GM21737 (cell line): ENCODE measurements around the gene CYTH1.

ENCODE experiments used
- ATAC-seq: cut with Tn5 transposase; IDR thresholded peaks from one replicate; pipeline ENCODE4 v1.9.1; 2021; ENCODE audit warnings: mild to moderate bottlenecking, moderate library complexity; ENCODE audit not compliant: unreplicated experiment

Gene CYTH1

DNA sequence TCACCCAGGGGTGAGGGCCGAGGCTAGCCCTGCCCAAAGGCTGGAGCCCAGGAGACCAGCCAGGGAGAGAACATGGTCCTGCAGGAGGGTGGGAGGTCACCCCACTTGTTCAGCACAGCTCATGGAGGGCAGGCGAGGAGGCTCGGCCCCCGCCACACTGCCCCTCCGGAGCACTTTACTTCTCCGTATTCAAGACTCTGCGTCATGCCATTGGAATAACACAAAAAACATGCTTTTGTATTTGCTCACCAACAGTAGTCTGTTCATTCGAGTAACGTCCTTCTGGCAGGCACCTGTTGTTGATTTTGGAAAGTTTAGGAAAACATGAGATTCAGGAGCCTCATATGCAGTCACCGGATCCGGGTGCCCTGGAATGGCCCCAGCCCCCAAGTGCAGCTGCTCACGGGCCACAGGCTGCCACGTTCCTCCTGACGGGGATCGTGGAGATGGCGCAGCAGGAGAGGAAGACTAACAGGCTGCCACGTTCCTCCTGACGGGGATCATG lies 123.7 kb downstream of the CYTH1 start:
- ATAC-seq = no peak

DNA sequence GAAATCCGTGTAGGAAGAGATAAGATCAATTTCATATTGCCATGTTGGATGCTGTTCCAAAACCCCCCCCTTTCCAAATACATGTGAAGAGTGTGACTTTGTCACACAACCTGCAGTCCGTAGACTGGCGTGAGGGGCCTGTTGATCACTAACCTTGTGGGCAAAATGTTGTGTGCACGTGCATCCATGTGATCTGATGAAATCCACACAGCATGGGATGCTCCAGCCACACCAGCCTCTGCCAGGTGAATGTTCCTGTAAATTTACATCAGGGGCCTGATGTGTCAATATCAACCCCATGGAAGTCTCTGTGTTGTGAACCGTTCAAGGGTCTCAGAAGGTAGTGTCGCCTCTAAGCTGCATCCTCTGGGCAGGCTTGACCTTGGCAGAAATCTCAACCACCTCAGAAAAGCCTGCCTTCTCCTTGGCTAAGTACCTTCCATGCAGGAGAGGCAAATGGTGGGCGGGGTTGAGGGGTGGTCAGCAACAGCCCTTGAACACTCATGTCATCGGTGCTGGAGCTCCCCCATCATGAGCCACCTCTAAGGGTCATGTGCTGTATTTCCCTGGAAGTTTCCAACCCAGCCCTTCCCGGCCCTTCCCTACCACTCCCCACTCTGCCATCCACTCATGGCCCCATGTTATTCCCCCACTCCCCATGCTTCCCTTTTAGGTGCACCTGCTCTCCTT lies 126.7 kb downstream of the CYTH1 start:
- ATAC-seq = no peak

- ATAC-seq = no peak
These were observed 127.7 kb downstream of the CYTH1 start for GRCh38 chr17:78654325-78654724.

DNA sequence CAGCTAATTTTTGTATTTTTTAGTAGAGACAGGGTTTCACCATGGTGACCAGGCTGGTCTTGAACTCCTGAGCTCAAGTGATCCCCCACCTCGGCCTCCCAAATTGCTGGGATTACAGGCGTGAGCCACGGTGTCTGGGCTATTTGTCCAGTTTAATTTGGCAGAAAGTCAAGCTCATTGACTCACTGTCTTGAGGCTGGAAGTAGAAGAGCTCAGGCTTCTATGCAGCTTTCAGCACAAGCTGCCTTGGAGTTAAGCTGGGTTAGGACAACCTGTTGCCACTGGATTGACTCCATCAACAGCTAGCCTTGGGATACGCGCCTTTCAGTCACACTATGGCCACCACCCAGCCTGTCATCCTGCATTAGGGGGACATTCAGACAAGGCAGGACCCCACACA lies 128.7 kb downstream of the CYTH1 start:
- no peak for ATAC-seq

DNA sequence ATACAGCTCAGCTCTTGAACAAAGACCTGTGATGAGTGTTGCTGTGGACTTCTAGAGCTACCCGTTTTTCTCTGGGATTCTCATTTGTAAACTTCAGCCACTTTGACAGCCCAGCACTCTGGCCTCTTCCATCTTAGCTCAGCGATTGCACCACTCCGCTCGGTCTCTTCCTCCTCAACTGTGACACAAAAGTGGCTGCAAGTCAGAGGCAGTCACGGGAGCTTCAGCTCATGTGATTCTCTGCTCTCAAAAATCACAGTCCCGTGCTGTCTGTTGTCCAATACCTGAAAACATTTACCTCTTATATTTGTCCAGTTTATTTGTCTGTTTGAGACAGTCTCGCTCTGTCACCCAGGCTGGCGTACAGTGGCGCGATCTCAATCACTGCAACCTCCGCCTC lies 129.2 kb downstream of the CYTH1 start:
- ATAC-seq = no peak

- no peak for ATAC-seq
These were observed 130.0 kb downstream of the CYTH1 start for GRCh38 chr17:78652024-78652423.

DNA sequence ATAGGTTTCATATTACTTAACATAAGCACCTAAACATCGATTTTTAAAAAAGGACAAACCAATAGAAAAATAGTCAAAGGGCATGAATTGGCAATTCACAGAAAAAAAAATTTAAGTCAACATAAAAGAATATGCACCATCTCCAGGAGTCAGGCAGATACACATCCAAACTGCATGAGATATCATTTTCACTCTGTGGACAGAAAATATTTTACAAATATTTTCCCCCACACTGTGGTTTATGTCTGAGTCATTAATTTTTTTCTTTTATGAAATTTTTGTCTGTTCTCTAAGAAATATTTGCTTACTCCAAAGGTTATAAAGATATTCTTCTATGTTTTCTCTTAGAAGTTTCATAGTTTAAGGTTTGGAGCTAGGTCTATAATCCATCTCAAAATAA lies 130.5 kb downstream of the CYTH1 start:
- no peak for ATAC-seq

- no peak for ATAC-seq
These were observed 131.9 kb downstream of the CYTH1 start for GRCh38 chr17:78650093-78650715.

DNA sequence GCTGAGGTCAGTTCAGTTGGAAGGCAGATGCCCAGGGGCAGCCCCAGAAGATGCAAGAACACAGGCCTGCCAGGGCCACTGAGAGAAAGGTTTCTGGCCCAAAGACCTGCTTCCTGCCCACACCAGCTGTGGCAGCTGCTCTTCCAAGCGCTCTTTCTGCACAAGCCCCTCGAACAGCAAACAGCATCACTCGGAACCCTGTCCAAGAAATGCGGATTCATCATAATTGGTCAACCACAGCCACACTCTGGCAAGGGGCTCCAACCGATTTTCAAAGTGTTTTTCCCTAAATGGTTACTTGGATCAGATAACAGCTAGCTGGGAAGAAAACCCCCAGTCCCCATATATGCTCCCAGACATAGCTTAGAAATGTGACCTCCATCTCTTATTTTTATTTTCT lies 133.8 kb downstream of the CYTH1 start:
- no peak for ATAC-seq

- no peak for ATAC-seq
These were observed 135.0 kb downstream of the CYTH1 start for GRCh38 chr17:78647032-78647431.

DNA sequence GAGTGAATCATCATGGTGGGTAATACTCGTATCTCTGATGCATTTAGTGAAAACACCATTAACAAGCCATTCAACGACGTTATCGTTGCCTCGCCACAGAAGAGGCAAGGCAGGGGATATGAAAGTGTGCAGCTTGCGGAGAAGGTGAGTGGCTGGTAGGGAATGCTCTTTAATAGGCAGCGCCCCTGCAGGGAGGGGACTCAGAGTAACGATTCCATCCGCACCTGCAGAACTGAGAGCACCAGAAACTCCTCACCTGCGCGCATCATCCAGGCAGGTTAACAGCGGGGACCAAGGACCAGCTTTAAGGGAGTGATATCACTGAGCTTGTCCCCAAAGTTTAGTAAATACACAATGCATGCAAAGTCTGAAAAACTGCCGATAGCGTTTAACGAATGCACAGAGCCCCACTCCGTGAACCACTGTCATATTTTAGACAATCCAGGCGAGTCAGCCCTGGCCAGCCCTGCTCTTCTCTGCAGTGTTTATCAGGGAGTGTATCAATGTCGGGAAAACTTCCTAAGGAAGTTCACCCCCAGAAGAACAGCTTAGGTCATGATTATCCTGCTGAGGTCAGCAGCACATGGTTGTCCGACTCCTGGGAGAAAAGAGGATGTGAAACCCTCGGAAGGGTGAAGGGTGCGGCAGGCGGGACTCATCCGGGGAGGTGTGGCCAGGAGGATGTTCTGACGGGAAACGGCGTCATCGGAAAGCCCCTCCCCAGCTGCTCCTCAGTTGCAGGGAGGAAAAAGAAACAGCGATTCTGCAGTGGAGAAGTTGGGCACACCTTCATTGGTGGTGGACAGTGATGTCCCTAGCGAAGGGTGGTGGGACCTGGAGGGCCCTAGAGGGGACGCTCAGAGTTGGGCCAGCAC lies 136.4 kb downstream of the CYTH1 start:
- ATAC-seq = peak; percentile 52

DNA sequence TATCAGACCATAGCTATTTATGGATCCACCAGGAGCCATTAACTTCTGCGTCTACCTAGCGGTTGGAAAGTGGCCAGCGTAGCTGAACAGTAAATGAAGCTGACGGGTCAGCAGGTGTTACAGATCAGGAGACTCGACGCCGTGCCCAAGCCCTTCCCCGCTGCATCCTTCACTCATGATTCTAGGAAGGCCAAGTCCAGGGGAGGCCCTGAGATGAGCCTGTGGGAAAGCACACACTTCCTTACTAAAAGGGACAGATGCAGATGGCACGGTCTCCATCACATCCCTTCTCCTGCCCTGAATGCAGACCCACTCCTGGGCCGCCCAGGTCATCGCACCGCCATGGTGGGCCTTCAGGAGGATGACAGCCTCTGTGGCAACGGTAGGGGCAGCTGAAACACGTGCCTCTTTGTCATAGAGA lies 137.1 kb downstream of the CYTH1 start:
- no peak for ATAC-seq

DNA sequence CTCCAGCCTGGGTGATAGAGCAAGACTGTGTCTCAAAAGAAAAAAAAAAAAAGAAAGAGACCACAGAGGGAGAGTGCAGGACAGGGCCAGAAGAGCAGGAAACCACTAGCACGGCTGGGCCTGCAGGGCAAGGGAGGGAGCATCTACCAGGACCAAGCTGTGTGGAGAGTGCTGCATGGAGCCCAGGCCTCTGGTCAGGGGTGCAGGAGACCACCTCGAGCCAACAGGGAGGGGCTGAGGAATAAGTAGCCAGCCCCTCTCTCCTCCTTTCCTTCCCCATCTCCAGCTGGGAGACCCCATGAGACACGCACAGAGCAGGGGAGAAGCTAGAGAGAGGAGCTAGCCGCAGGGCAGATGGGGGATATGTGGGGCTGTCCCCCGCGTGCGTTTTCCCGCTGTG lies 137.8 kb downstream of the CYTH1 start:
- ATAC-seq = no peak

DNA sequence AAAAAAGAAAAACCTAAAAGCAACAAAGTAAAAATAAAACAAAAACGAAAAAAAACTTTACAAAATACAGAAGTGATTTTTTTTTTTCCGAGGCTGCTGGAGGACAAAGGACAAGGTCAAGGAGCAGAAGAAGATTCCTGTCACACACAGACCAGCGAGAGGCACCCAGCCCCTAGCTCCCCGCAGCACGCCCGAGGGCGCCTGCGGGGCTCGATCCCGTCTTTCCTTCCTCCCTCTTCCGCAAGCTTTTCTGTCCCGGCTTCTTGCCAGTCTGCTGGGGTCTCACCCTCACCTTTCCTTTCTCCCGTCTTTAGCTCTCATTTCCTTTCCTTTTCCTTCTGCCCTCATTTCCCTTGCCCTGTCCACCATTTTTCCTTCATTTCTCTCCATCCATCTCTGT lies 138.7 kb downstream of the CYTH1 start:
- ATAC-seq = no peak

DNA sequence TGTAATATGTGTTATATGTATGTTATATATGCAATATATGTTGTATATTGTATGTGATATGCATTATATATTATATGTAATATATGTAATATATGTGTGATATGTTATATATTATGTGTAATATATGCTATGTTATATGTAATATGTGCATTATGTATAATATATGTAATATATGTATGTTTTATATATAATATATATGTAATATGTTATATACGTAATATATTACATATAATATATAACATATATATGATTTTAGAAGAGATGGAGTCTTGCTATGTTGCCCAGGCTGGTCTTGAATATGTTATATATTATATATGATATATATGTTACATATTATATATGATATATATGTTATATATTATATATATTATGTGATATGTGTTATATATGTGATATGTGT lies 139.4 kb downstream of the CYTH1 start:
- no peak for ATAC-seq

DNA sequence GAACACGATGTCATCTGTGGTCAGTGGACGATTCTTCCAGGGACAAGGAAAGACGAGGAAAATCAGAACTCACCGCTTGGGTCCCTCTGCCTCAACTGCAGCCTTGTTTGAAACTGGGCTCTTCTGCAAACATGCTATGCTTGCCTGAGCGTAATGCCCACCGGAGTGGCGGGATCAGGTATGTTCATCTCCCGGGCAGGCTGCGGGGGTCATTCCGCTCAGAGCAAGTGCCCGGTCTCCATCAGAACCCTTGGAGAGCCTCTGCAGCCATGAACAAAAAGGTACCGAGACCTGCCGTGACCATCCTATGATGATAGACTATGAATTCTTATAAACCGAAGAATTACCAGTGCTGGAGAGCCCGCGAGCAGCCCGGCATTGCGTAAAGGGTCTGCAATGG lies 140.4 kb downstream of the CYTH1 start:
- ATAC-seq = no peak

- ATAC-seq = no peak
These were observed 140.8 kb downstream of the CYTH1 start for GRCh38 chr17:78641243-78641642.

DNA sequence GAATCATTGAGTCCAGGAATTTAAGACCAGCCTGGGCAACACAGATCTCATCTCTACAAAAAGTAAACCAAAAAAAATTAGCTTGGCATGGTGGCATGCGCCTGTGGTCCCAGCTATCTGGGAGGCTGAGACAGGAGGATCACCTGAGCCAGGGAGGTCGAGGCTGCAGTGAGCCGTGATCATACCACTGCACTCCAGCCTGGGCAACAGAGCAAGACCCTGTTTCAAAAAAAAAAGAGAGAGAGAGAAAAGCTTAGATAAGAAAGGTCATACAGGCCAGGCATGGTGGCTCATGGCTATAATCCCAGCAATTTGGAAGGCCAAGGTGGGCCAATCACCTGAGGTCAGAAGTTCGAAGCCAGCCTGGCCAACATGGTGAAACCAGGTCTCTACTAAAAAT lies 141.4 kb downstream of the CYTH1 start:
- no peak for ATAC-seq

DNA sequence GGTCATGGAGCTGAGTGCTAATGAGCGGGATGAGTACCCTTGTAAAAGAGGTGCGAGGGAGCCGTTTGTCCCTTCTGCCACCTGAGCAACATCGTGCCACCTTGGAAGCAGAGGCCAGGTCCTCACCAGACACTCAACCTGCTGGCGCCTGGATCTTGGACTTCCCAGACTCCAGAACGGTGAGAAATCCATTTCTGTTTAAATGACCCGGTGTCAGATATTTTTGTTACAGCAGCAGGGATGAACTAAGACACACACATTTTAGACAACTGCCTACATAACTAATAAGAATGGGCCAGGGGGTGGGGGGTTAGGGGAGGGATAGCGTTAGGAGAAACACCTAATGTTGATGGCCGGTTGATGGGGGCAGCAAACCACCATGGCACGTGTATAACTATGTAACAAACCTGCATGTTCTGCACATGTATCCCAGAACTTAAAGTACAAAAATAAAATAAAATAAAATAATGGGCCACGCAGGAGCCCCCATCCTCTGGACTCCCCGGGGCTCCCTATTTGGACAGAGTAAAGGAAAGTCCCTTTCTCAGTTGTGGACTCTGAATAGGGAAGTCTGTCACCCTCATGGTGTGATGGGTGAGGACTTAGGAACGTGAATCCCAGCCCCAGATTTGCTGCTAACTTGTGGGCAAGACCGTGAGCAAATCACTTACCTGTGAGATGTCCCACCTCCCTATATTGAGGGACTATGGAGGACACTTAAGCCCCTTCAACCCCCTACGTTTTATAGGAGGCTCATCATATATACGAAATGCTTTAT lies 144.2 kb downstream of the CYTH1 start:
- no peak for ATAC-seq

- no peak for ATAC-seq
These were observed 144.9 kb downstream of the CYTH1 start for GRCh38 chr17:78637146-78637545.

GRCh38 chr17:78634154-78634553 lies 147.9 kb downstream of the CYTH1 start:
- no peak for ATAC-seq
